ENCODE measurements around the gene DFFA.

DNA sequence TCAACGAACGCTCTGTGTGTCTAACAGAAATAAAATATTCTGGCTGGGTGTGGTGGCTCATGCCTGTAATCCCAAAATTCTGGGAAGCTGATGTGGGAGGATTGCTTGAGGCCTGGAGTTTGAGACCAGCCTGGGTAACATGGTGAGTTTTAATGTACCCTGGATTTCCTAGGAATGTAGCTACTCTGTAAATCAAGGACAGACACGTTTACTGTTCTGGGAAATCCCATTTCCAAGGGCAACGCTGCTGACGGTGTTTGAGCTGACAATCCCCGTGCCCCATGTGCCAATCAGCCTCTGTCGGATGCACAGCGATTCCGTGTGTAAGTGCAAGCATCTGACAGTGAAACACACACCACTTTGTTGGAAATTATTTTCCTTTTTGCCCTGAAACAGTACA lies 14.5 kb downstream of the DFFA start:
- TF ChIP-seq, protein P1, sequence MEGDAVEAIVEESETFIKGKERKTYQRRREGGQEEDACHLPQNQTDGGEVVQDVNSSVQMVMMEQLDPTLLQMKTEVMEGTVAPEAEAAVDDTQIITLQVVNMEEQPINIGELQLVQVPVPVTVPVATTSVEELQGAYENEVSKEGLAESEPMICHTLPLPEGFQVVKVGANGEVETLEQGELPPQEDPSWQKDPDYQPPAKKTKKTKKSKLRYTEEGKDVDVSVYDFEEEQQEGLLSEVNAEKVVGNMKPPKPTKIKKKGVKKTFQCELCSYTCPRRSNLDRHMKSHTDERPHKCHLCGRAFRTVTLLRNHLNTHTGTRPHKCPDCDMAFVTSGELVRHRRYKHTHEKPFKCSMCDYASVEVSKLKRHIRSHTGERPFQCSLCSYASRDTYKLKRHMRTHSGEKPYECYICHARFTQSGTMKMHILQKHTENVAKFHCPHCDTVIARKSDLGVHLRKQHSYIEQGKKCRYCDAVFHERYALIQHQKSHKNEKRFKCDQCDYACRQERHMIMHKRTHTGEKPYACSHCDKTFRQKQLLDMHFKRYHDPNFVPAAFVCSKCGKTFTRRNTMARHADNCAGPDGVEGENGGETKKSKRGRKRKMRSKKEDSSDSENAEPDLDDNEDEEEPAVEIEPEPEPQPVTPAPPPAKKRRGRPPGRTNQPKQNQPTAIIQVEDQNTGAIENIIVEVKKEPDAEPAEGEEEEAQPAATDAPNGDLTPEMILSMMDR (IDR thresholded peaks at IDR 0.05; ENCODE audit: insufficient read depth, low read length, poor library complexity, severe bottlenecking) = no peak
- TF ChIP-seq EZH2phosphoT487 (conservative IDR thresholded peaks at IDR 0.05; ENCODE audit: low read length) = no peak

Measured in SU-DHL-6 (cell line).